OCI-LY7 (cell line): Measurements from ENCODE around the gene BAAT. TPM values are rescaled to one million over a fixed set of nuclear protein-coding genes. Genes with fewer than 3 reads are reported as not detected.

Source experiments
- BruUV-seq: library from RNA; stranded (reverse); fragments of 400-500 nt; replicated peaks from 2 replicates; lab custom pipeline; 2021; lab: Mats Ljungman, UMichigan
- CTCF ChIA-PET: fragments of 300-600 bp; sonication (Branson Sonifier 250); formaldehyde crosslinking; loops from one replicate; lab custom pipeline; 2022; ENCODE audit warnings: antibody characterized with exemption; ENCODE audit not compliant: unreplicated experiment; lab: Charles Lee
- POLR2A ChIA-PET: fragments of 300-600 bp; sonication (Branson Sonifier 250); formaldehyde crosslinking; loops from one replicate; lab custom pipeline; 2022; ENCODE audit warnings: antibody characterized with exemption; lab: Charles Lee
- DNase-seq: peaks from one replicate; pipeline ENCODE4 v3.0.0-alpha.2; 2015; ENCODE audit warnings: low spot score
- H2AFZ ChIP-seq: fragments of 200-600 bp; sonication (generic), shearing (Covaris generic); 2 replicates; pipeline ENCODE4 v1.6.1; 2014; ENCODE audit warnings: mild to moderate bottlenecking, antibody characterized with exemption, low read length, moderate library complexity
- H3K27ac ChIP-seq: fragments of 200-600 bp; sonication (generic); 2 replicates; pipeline ENCODE4 v1.5.1; 2014; ENCODE audit warnings: mixed run types, low read depth, mild to moderate bottlenecking, moderate library complexity, low read length, inconsistent platforms; ENCODE audit not compliant: poor library complexity, severe bottlenecking
- H3K36me3 ChIP-seq: fragments of 200-600 bp; sonication (generic); 2 replicates; pipeline ENCODE4 v1.6.1; 2014; ENCODE audit warnings: mild to moderate bottlenecking, antibody characterized with exemption, low read length, moderate library complexity, mixed read lengths; ENCODE audit not compliant: insufficient read depth
- H3K4me1 ChIP-seq: fragments of 200-600 bp; sonication (generic); 2 replicates; pipeline ENCODE4 v1.5.1; 2014; ENCODE audit warnings: mild to moderate bottlenecking, low read length; ENCODE audit not compliant: insufficient read depth, poor library complexity, severe bottlenecking
- H3K4me2 ChIP-seq: fragments of 200-600 bp; sonication (generic); 2 replicates; pipeline ENCODE4 v1.6.1; 2014; ENCODE audit warnings: mild to moderate bottlenecking, low read length
- H3K4me3 ChIP-seq: fragments of 200-600 bp; sonication (generic); 2 replicates; pipeline ENCODE4 v1.5.1; 2014; ENCODE audit warnings: mild to moderate bottlenecking, low read depth, low read length; ENCODE audit not compliant: poor library complexity, severe bottlenecking
- H3K79me2 ChIP-seq: fragments of 200-600 bp; sonication (generic); 2 replicates; pipeline ENCODE4 v1.6.1; 2016; ENCODE audit warnings: low read depth, mild to moderate bottlenecking, low read length, moderate library complexity, mixed read lengths; ENCODE audit not compliant: insufficient read depth
- H3K9me2 ChIP-seq: fragments of 200-600 bp; sonication (generic); 2 replicates; pipeline ENCODE4 v1.6.1; 2016; ENCODE audit warnings: mild to moderate bottlenecking, low read length, mixed read lengths; ENCODE audit not compliant: insufficient read depth
- H3K9me3 ChIP-seq: fragments of 200-600 bp; sonication (generic); 2 replicates; pipeline ENCODE4 v1.6.1; 2014; ENCODE audit warnings: mild to moderate bottlenecking, mixed run types, low read length, mixed read lengths
- H4K20me1 ChIP-seq: fragments of 200-600 bp; sonication (generic); 2 replicates; pipeline ENCODE4 v1.6.1; 2014; ENCODE audit warnings: mild to moderate bottlenecking, antibody characterized with exemption, low read length, moderate library complexity, mixed read lengths; ENCODE audit not compliant: insufficient read depth
- CTCF ChIP-seq: fragments of 200-600 bp; sonication (generic); conservative IDR thresholded peaks from 2 replicates; pipeline ENCODE4 v1.5.1; 2014; ENCODE audit warnings: mild to moderate bottlenecking, antibody characterized with exemption, low read length, moderate library complexity, mixed read lengths
- EZH2phosphoT487 ChIP-seq: fragments of 200-600 bp; sonication (generic); IDR thresholded peaks from 2 replicates; pipeline ENCODE4 v1.6.1; 2018; ENCODE audit warnings: low read depth, borderline replicate concordance, mild to moderate bottlenecking, mixed run types, antibody characterized with exemption, low read length, moderate library complexity, mixed read lengths
- intact Hi-C: fragments of 100-400 bp; cut with micrococcal nuclease; formaldehyde crosslinking; loops from one replicate; pipeline ENCODE4 v1.10.0; 2022; ENCODE audit not compliant: unreplicated experiment
- total RNA-seq, 2 experiments: library from RNA; depleted of rRNA in 1 of 2; stranded (reverse); fragments of >200 nt in 1 of 2; shearing (Covaris generic) in 1 of 2; gene quantifications; 2 replicates each; pipeline ENCODE4 v1.2.3, GENCODE V29; 2014 to 2022

Gene BAAT
- total RNA-seq, 2 experiments from 2014 or later: 0.13 TPM; not detected in 1

GRCh38 chr9:101323129-101323528, 61.7 kb downstream of the BAAT start:
- no peak overlapping the region for H3K27ac ChIP-seq
- no peak for DNase-seq
- CTCF ChIA-PET: no interaction called here
- no peak for TF ChIP-seq CTCF
- no peak for TF ChIP-seq EZH2phosphoT487
- H3K9me2 ChIP-seq: no peaks in the 10 kb centered on the region
- H3K36me3 ChIP-seq: no peaks in the 10 kb centered on the region
- BruUV-seq: no TSS peak
- H3K4me2 ChIP-seq: no peak overlapping the region
- H3K4me1 ChIP-seq: no peaks in the 10 kb centered on the region
- no peaks in the 10 kb centered on the region for H4K20me1 ChIP-seq
- intact Hi-C loops: no loop called here
- H3K9me3 ChIP-seq: no peaks in the 10 kb centered on the region
- no peaks in the 10 kb centered on the region for H3K79me2 ChIP-seq
- POLR2A ChIA-PET: no interaction called here
- no peak overlapping the region for H2AFZ ChIP-seq
- H3K4me3 ChIP-seq: no peak overlapping the region

- H3K27ac ChIP-seq: no peak overlapping the region
- H3K4me1 ChIP-seq: no peaks in the 10 kb centered on the region
- no peaks in the 10 kb centered on the region for H3K9me3 ChIP-seq
- POLR2A ChIA-PET: no interaction called here
- no peak for DNase-seq
- H3K9me2 ChIP-seq: no peaks in the 10 kb centered on the region
- TF ChIP-seq EZH2phosphoT487 (no peak), CTCF (no peak)
- no TSS peak for BruUV-seq
- no peaks in the 10 kb centered on the region for H3K36me3 ChIP-seq
- no peaks in the 10 kb centered on the region for H4K20me1 ChIP-seq
- no peaks in the 10 kb centered on the region for H3K79me2 ChIP-seq
- no peak overlapping the region for H3K4me3 ChIP-seq
- CTCF ChIA-PET: no interaction called here
- H3K4me2 ChIP-seq: no peak overlapping the region
- H2AFZ ChIP-seq: no peak overlapping the region
- intact Hi-C loops: no loop called here
These were observed 67.1 kb downstream of the BAAT start for GRCh38 chr9:101317735-101318134.

GRCh38 chr9:101315112-101315450, 69.7 kb downstream of the BAAT start:
- H4K20me1 ChIP-seq: no peaks in the 10 kb centered on the region
- no peak overlapping the region for H3K4me3 ChIP-seq
- DNase-seq: no peak
- ChIA-PET POLR2A (no interaction called here), CTCF (no interaction called here)
- no peak overlapping the region for H3K4me2 ChIP-seq
- H3K27ac ChIP-seq: no peak overlapping the region
- no peaks in the 10 kb centered on the region for H3K9me3 ChIP-seq
- H3K4me1 ChIP-seq: no peaks in the 10 kb centered on the region
- TF ChIP-seq CTCF: no peak
- TF ChIP-seq EZH2phosphoT487: no peak
- no peaks in the 10 kb centered on the region for H3K36me3 ChIP-seq
- BruUV-seq: no TSS peak
- no peaks in the 10 kb centered on the region for H3K9me2 ChIP-seq
- H2AFZ ChIP-seq: no peak overlapping the region
- H3K79me2 ChIP-seq: no peaks in the 10 kb centered on the region
- intact Hi-C loops: no loop called here
